Vagina (tissue), 2 donors: ENCODE measurements around the gene ZNF735. TPM values are rescaled to one million over a fixed set of nuclear protein-coding genes. Genes with fewer than 3 reads are reported as not detected.
"Not testable (repeated sequence)": the region's sequence is repeated elsewhere in the genome, so short reads cannot be mapped to it uniquely, and the experiment has no call there.

ENCODE experiments used
- DNase-seq, 2 donors: peaks; one replicate each; pipeline ENCODE4 v3.0.0-alpha.2; 2017; ENCODE audit errors: extremely low spot score in 2 of 2
- H3K27ac ChIP-seq: fragments of 200-600 bp; sonication (generic); one replicate; pipeline ENCODE4 v1.5.1; 2019
- H3K27me3 ChIP-seq: fragments of 200-600 bp; sonication (generic); one replicate; pipeline ENCODE4 v1.5.1; 2019
- H3K36me3 ChIP-seq, 2 donors: fragments of 200-600 bp; sonication (generic); one replicate each; pipeline ENCODE4 v1.5.1; 2017 to 2019
- H3K4me1 ChIP-seq: fragments of 200-600 bp; sonication (generic); one replicate; pipeline ENCODE4 v1.5.1; 2019
- H3K4me3 ChIP-seq, 2 donors: fragments of 200-600 bp; sonication (generic); 1 replicate in 1 of 2; 2 replicates in 1 of 2; pipeline ENCODE4 v1.5.1; 2016 to 2019
- H3K9me3 ChIP-seq: fragments of 200-600 bp; sonication (generic); one replicate; pipeline ENCODE4 v1.5.1; 2019
- CTCF ChIP-seq, 3 experiments: fragments of 450-650 bp in 2 of 3; fragments of 200-600 bp in 1 of 3; sonication (generic) in 1 of 3; IDR thresholded peaks; one replicate each; pipeline ENCODE4 v1.5.1; 2017 to 2019; ENCODE audit warnings: antibody characterized with exemption in 3 of 3, mild to moderate bottlenecking in 2 of 3, moderate library complexity in 2 of 3
- POLR2A ChIP-seq, 2 donors: fragments of 450-650 bp; IDR thresholded peaks; one replicate each; pipeline ENCODE4 v1.6.1; 2017; ENCODE audit warnings: antibody characterized with exemption in 2 of 2, mild to moderate bottlenecking in 2 of 2, moderate library complexity in 2 of 2
- POLR2AphosphoS5 ChIP-seq, 2 donors: sonication (generic); formaldehyde crosslinking; IDR thresholded peaks; one replicate each; pipeline ENCODE4 v1.9.0; 2017; ENCODE audit warnings: antibody characterized with exemption in 2 of 2, mild to moderate bottlenecking in 2 of 2, low read depth in 1 of 2; ENCODE audit not compliant: insufficient read depth in 1 of 2
- intact Hi-C: fragments of 100-400 bp; cut with DNase I; formaldehyde crosslinking; loops from one replicate; pipeline ENCODE4 v1.15.1; 2023
- total RNA-seq: library from RNA; depleted of rRNA; stranded (reverse); fragments of >200 nt; gene quantifications from one replicate; pipeline ENCODE4 v1.2.3, GENCODE V29; 2016

ZNF735 gene
- not detected for total RNA-seq

DNA sequence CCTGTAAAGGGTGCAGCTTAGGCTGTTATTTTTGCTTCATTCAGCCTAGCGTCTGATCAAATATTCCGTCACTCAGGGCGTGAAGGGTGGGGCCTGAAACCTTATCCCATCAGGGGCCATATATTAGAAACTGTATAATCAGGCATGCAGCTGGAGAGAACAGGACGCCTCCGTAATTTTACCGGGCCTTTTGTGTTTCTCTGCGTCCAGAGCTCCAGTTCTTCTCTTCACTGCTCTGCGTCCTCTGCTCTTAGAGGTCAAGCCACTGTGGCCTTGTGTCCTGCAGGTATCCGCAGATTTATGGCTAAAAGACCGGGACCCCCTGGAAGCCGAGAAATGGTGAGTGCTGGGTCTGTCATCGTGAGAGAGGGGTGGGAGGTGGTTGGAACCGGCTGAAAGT lies at the start of gene ZNF735:
TSS of gene ZNF735 (plus strand) at position 301 of the 400 bp plus-strand sequence. CDS start at position 301, 0 bp downstream.
- no peaks in the 10 kb centered on the region for H3K9me3 ChIP-seq
- no peaks in the 10 kb centered on the region for H3K36me3 ChIP-seq
- DNase-seq: no peak
- H3K4me1 ChIP-seq: no peaks in the 10 kb centered on the region
- no peak within 1 kb of the TSS for H3K27ac ChIP-seq
- H3K27me3 ChIP-seq: no peaks in the 10 kb centered on the region
- intact Hi-C loops: no loop called here
- no peak for TF ChIP-seq POLR2A (IDR thresholded peaks at IDR 0.05)
- TF ChIP-seq POLR2AphosphoS5 (IDR thresholded peaks at IDR 0.05; ENCODE audit: insufficient read depth in 1 of 2, low read depth in 1 of 2): no peak
- no peak for TF ChIP-seq CTCF (IDR thresholded peaks at IDR 0.05)
- H3K4me3 ChIP-seq: no peak within 1 kb of the TSS

DNA sequence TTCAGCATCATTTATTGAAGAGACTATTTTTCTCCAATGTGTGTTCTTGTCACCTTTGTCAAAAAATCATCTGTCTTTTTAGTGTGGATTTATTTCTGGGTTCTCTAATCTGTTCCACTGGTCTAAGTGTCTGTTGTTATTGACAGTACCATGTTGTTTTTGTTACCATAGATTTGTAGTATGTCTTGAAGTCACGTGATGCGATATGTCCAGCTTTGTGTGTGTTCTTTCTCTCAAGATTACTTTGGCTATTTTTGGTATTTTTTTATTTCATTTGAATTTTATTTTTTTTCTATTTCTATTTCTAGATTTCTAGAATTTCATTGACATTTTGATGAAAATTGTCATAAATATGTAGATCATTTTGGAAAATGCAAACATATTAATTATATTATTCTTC lies 36.0 kb upstream of the ZNF735 start:
- H3K27ac ChIP-seq, H3K4me1 ChIP-seq, H3K9me3 ChIP-seq, H3K36me3 ChIP-seq, intact Hi-C loops, H3K4me3 ChIP-seq, H3K27me3 ChIP-seq, DNase-seq: not testable (repeated sequence)

GRCh38 chr7:64174328-64174727 lies 32.7 kb upstream of the ZNF735 start:
- Histone ChIP-seq H3K4me1 (no peaks in the 10 kb centered on the region), H3K27me3 (no peaks in the 10 kb centered on the region), H3K27ac (no peak overlapping the region), H3K9me3 (no peaks in the 10 kb centered on the region), H3K4me3 (no peak overlapping the region), H3K36me3 (no peaks in the 10 kb centered on the region)
- DNase-seq: no peak
- intact Hi-C loops: no loop called here
- TF ChIP-seq CTCF (IDR thresholded peaks at IDR 0.05): no peak
- TF ChIP-seq POLR2AphosphoS5 (IDR thresholded peaks at IDR 0.05; ENCODE audit: insufficient read depth in 1 of 2, low read depth in 1 of 2): no peak
- TF ChIP-seq POLR2A (IDR thresholded peaks at IDR 0.05): no peak

DNA sequence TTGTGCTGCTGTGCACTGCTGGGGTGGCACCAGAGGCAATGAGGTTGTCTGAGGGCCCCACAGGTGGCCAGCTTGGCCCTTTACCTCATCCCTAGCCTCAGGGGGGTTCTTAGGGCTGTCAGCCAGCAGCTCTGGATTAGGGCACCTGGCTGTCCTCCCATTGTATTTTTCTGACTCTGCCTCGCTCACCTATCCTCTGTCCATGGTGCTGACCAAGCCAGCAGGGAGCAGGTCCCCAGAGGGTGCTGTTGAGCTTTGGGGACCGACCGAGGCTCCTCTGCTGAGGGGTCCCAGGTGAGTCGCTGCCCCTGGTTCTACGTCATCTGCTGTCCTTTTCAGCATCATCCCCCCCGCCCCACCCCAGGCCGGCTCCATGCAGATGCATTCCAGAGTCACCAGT lies 32.1 kb upstream of the ZNF735 start:
- Histone ChIP-seq H3K36me3 (no peaks in the 10 kb centered on the region), H3K4me1 (no peaks in the 10 kb centered on the region), H3K4me3 (no peak overlapping the region), H3K27me3 (no peaks in the 10 kb centered on the region), H3K27ac (no peak overlapping the region), H3K9me3 (no peaks in the 10 kb centered on the region)
- DNase-seq: no peak
- intact Hi-C loops: no loop called here
- TF ChIP-seq POLR2AphosphoS5 (IDR thresholded peaks at IDR 0.05; ENCODE audit: insufficient read depth in 1 of 2, low read depth in 1 of 2) (no peak), POLR2A (IDR thresholded peaks at IDR 0.05) (no peak), CTCF (IDR thresholded peaks at IDR 0.05) (no peak)

GRCh38 chr7:64180989-64181388 lies 26.0 kb upstream of the ZNF735 start:
- TF ChIP-seq POLR2AphosphoS5 (IDR thresholded peaks at IDR 0.05; ENCODE audit: insufficient read depth in 1 of 2, low read depth in 1 of 2): no peak
- TF ChIP-seq CTCF (IDR thresholded peaks at IDR 0.05): no peak
- TF ChIP-seq POLR2A (IDR thresholded peaks at IDR 0.05): no peak
- intact Hi-C loops: loop anchor here (10.0 kb wide), 1 partner anchor 434 kb away; no protein-coding TSS in a partner anchor
- H3K27ac ChIP-seq: no peak overlapping the region
- no peak overlapping the region for H3K4me3 ChIP-seq
- no peaks in the 10 kb centered on the region for H3K36me3 ChIP-seq
- H3K4me1 ChIP-seq: no peaks in the 10 kb centered on the region
- DNase-seq: no peak
- H3K27me3 ChIP-seq: no peaks in the 10 kb centered on the region
- H3K9me3 ChIP-seq: no peaks in the 10 kb centered on the region
